Activated CD4-positive, alpha-beta T cell treated with anti-CD3 and anti-CD28 coated beads, Interleukin-2, amount 50 U/mL, for 1 hour (primary cell): Measurements from ENCODE around the gene PPP1R37.

Source experiments
- DNase-seq: peaks from one replicate; pipeline ENCODE4 v3.0.0-alpha.2; 2020

The PPP1R37 gene

GRCh38 chr19:45092747-45093678 is at the start of gene PPP1R37:
PPP1R37 (plus strand) TSS chr19:45093179; CDS start chr19:45093326, 147 bp downstream.
- peak; percentile 88 for DNase-seq

DNA sequence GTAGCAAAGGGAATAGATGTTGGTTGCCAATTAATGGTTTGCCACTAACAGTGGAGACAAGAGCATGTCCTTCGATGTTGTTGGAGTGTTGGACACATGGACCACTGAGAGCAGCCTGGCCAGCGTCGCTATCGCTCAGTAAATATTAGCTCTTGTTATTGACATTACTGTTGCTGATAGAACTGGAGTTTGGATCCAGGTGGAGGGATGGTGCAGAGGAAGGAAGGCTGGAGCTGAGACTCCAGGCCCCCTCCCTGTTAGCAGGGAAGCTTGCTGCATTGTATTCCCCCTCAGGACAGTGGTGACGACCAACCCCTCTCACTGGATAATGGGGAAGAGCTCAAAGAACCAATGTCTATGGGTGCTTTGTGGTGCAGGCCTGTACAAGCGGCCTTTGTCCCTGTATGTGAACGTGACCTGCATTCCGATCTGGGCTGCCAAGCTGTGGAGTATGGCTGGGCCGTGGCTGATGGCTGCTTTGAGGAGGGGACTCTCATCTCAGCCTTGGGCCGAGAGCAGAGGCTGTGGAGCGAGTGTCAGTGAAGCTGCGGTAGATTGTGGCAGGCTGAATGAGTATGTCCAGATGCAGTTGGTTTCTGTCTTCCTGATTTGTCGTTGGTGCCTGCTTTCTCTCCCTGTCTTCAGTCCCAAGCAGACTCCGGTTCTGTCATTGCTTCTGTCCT is 47.2 kb upstream of the PPP1R37 start:
- no peak for DNase-seq

DNA sequence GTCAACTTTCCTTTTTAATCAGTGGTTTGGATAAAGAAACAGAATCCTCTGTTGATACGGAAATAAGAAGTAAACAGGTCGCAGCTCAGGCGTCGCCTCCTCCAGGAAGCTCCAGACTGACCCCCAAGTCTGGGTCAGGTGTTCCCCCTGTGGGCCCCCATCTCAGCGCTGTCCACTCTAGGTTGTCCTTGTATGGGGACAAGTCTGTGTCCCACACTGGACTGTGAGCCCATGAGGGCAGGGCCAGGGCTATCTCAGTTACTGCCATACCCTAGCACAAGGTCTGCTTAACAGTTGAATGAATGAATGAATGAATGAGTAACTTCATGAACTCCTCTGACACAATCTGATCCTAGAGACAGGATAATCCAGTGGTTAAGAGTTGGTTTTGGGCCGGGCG is 46.6 kb upstream of the PPP1R37 start:
- DNase-seq = no peak

GRCh38 chr19:45047188-45047797 is 45.7 kb upstream of the PPP1R37 start:
- no peak for DNase-seq

DNA sequence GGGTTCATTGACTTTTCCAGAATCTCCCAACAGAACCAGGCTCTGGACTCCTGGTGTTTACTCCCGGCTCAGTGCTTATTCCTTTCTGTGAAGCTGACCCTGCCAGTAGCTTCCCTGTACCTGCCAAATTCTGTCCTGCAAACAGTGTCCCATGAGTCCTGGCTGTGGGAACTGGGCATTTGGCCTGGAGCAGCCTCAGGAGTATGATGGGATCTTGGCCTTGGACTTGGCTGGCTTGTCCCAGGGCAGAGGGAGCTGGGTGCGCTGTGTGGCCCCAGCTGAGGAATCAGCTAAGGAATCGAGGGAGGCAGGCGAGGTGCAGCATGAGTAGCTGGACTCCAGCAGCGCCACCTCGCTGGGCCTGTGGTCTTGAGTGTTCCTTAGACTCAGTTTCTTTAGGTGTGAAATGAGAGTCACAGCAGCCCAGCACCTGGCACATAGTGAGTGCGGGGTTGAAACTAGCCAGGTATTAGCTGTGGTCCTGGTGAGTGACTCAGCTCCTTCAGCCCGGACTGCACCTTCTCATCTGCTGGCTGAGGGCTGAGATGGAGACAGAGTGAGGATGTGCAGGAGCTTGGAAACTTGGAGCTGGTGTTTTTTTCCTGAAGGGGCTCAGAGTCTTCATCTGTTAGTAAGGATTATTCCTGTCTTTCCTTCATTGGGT is 43.8 kb upstream of the PPP1R37 start:
- DNase-seq = no peak

DNA sequence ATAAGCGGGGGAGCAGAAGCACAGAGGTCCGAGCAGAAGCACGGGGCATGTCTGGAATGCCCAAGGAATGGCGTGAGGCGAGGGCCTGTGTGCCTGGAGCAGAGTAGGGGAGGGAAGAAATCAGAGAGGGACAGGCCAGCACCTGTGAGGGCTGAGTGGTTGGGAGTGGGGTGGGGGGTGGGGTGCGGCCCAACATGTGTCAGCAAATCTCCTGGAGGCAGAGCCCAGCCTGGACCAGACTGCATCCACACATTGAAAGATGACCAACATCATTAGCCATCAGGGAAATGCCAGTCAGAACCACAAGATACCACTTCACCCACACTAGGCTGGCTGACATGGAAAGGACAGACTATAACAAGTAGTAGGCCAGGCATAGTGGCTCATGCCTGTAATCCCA is 42.9 kb upstream of the PPP1R37 start:
- no peak for DNase-seq

DNA sequence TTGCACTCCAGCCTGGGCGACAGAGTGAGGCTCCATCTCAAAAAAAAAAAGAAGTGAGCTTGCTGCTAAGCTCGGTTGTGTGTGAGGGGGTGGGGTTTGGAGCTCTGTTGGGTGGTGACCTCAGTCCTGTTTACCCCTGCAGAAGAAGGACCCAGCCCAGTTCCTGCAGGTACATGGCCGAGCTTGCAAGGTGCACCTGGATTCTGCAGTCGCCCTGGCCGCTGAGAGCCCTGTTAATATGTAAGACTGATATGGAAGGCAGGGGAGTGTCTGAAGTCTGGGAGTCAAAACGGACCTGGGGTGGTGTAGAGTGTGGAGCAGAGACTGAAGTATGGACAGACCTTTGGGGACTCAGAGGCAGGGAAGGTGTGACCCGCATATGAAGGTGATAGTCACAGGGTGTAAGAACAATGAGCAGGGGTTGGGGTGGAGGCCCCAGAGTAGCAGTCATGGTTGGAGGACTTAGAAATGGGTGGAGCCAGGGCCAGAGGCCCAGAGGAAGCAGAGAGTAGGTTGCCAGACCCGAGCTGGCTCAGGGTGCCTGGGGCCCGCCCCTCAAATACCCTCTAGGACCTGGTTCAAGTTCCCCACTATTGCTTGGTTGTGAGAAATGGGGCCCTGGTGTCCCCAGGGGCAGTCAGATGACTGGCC is 40.9 kb upstream of the PPP1R37 start:
- DNase-seq = no peak

DNA sequence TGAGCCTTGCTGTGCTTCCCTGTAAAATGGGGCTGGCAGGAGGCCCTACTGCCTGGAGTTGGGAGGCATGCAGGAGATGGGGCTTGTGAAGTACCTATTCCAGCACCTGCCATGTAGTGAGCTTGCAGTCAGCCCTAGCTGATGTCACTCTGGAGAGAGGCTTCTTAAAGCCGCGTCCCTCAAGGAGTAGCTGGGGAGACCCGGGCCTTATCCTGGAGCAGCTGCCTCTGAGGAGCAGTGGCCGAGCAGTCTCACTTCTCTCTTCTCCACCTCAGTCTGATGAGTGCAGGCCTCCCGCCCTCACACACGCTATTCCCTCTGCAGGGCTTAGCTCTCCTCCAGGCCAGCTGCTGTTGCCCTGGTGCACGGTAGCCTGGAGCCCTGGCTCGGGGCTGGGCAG is 36.1 kb upstream of the PPP1R37 start:
- DNase-seq = no peak

DNA sequence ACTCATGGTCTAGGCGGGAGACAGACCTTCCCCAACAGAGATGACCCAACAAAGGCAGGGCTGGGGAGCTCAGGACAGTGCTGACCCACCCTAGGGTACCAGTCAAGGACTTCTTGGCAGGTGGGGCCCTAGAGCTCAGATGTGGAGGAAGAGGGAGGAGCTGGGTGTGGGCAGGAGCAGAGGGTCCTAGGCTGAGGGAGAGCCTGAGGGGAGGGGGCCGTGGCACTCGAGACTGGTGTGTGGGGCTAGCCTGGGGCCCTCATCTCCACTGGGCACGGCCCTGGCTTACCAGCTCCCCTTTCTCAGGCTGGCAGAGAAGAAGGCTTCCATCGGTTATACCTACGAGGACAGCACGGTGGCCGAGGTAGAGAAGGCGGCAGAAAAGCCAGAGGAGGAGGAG is 35.5 kb upstream of the PPP1R37 start:
- DNase-seq = no peak

DNA sequence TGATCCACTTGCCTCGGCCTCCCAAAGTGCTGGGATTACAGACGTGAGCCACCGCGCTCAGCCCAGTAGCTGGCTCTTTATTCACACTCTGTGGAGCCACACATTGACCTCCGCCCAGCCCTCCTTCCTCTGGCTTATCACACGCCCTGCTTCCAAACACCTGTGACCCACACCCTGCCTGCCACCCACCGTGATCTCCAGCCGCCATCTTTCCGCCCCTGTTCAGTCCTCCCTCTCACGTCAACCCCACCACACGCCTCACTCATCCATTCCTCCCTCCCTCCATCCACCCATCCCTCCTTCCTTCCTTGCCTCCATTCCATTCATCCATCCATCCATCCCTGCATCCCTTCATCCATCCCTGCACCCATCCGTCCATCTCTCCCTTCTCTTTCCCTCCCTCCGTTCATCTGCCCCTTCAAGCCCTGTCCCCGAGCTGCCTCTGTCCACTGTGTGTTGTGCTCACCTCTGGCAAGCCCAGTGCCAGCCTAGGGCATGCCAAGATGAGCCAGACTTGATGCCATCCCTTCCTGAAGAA is 34.3 kb upstream of the PPP1R37 start:
- no peak for DNase-seq

GRCh38 chr19:45059258-45059965 is 33.6 kb upstream of the PPP1R37 start:
- peak; percentile 88 for DNase-seq

- no peak for DNase-seq
Measured at GRCh38 chr19:45061965-45062364, 31.0 kb upstream of the PPP1R37 start.

DNA sequence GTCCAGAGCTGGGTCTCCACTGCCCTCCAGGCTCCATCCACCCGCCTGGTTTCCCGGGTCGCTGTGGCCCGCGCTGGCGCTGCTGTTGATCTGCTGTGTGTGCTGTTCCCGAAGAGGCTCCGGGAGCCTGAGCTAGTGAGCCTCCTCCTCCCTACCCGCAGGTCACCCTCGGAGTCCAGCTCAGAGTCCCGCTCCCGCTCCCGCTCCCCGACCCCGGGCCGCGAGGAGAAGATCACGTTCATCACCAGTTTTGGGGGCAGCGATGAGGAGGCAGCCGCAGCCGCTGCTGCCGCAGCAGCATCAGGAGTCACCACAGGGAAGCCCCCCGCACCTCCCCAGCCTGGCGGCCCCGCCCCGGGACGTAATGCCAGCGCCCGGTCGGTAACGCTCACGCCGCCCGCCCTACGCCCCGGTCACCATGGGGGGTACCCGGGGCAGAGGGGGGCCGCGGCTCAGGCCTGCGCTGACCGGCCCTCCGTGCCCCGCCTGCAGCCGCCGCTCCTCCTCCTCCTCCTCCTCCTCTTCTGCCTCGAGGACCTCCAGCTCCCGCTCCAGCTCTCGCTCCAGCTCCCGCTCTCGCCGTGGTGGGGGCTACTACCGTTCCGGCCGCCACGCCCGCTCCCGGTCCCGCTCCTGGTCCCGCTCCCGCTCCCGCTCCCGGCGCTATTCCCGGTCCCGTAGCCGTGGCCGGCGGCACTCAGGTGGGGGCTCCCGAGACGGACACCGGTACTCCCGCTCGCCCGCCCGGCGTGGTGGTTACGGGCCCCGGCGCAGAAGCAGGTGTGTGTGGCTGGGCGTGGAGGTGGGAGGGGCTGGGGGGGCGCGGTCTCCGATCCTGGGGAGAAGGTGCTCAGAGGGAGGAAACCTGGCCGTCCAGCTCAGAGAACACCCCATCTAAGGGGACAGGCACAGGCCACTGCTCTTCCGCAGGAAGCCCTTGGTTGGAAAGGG is 28.9 kb upstream of the PPP1R37 start:
- no peak for DNase-seq

- DNase-seq = no peak
Measured at GRCh38 chr19:45066921-45067661, 25.9 kb upstream of the PPP1R37 start.

DNA sequence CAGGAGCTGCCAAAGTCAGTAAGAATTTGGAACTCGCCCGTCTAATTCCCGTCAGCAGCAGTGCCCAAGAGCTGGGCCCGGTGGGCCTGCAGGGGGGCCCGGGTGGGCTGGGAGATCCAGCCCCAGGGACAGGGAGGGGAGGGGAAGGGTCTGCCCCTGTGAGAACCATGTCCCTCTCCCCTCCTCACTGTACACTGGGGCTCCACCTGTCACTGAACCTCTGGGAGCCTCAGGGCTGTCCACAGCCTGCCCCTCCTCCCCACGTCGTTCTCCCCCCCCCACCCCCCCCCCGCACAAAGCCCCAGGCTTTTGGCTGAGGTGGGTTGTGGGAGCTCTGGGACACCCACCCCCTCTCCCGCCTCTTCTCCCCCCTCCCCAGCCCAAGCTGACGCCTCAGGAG is 24.9 kb upstream of the PPP1R37 start:
- no peak for DNase-seq

DNA sequence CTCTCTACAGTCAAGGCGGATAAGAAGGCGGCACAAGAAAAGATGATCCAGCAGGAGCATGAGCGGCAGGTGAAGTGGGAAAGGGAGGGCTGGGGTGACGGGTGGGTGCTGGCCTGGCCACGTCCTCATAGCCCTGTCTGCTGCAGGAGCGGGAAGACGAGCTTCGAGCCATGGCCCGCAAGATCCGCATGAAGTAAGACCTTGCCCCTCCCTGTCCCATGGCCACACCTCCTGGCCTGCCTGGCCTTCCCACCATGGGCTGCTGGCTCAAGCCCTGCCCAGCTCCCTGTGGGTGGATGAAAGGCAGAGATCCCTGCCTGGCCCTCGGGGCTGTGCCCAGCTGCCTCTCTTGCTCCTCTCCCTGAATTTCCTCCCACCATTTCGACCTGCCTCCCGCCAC is 23.9 kb upstream of the PPP1R37 start:
- DNase-seq = no peak

DNA sequence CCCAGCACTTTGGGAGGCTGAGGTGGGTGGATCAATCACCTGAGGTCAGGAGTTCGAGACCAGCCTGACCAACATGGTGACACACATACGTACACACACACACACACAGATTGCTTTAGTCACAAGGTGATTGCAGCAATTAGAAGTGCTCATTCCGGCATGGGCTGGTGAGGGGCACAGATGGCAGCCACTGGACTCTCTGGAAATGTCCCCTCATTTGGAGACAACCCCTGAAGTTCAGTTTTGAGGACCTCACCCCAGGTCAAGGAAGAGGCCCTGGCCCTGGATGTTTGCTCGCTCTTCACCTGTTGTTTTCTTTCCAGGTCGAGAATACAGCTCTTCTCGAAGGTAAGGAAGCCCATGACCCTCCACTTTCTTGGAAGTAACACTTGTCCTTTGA is 22.8 kb upstream of the PPP1R37 start:
- no peak for DNase-seq

GRCh38 chr19:45070861-45071544 is 22.0 kb upstream of the PPP1R37 start:
- DNase-seq = no peak

DNA sequence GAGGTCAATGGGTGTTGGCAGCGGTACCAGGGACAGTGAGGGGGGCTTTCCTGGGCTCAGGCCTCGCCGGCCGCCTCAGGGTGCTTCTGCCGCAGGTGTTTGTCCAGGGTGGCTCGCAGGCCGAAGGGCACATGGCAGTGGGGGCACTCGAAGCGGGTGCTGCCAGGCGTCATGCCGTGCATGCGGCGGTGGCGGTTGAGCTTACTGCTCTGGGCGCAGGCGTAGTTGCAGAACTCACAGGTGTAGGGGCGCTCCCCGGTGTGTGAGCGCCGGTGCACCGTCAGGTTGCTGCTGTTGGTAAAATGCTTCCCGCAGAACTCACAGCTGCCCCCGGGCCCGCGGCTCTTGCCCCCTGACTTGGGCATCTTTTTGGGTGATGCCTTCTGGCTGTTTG is 21.4 kb upstream of the PPP1R37 start:
- no peak for DNase-seq
